Esophagus muscularis mucosa (tissue), 4 donors: Measurements from ENCODE around the gene EIF1. TPM values are rescaled to one million over a fixed set of nuclear protein-coding genes. Genes with fewer than 3 reads are reported as not detected.

Experiments
- DNase-seq: peaks from one replicate; pipeline ENCODE4 v3.0.0-alpha.2; 2017; ENCODE audit errors: extremely low spot score
- H3K27ac ChIP-seq, 4 donors: fragments of 200-600 bp; sonication (generic); replicated peaks in 1 of 4; 1 replicate in 3 of 4; 2 replicates in 1 of 4; pipeline ENCODE4 v1.5.1; 2016 to 2019; ENCODE audit warnings: mild to moderate bottlenecking in 1 of 4
- H3K27me3 ChIP-seq, 4 donors: fragments of 200-600 bp; sonication (generic); one replicate each; pipeline versions ENCODE4 v1.5.1 to v1.6.0; 2016 to 2019
- H3K36me3 ChIP-seq, 4 donors: fragments of 200-600 bp; sonication (generic); one replicate each; pipeline ENCODE4 v1.5.1; 2016 to 2019
- H3K4me1 ChIP-seq, 4 donors: fragments of 200-600 bp; sonication (generic); one replicate each; pipeline ENCODE4 v1.5.1; 2016 to 2019
- H3K4me3 ChIP-seq, 4 donors: fragments of 200-600 bp; sonication (generic); 1 replicate in 2 of 4; 2 replicates in 2 of 4; pipeline ENCODE4 v1.5.1; 2016 to 2019; ENCODE audit warnings: mild to moderate bottlenecking in 4 of 4, moderate library complexity in 1 of 4
- H3K9me3 ChIP-seq, 4 donors: fragments of 200-600 bp; sonication (generic); 1 replicate in 3 of 4; 2 replicates in 1 of 4; pipeline ENCODE4 v1.5.1; 2016 to 2019
- EP300 ChIP-seq: sonication (generic); formaldehyde crosslinking; IDR thresholded peaks from one replicate; pipeline ENCODE4 v1.6.1; 2017; ENCODE audit warnings: antibody characterized with exemption
- POLR2A ChIP-seq: fragments of 450-650 bp; IDR thresholded peaks from one replicate; pipeline ENCODE4 v1.6.1; 2017; ENCODE audit warnings: antibody characterized with exemption, moderate library complexity, mild to moderate bottlenecking, low read depth
- POLR2AphosphoS5 ChIP-seq, 2 donors: sonication (generic); formaldehyde crosslinking; IDR thresholded peaks; one replicate each; pipeline ENCODE4 v1.6.1; 2017; ENCODE audit warnings: antibody characterized with exemption in 2 of 2
- WGBS: methylation state at CpG from one replicate; pipeline ENCODE4 v1.1.5; 2018; 5-methylcytosine and 5-hydroxymethylcytosine counted together
- intact Hi-C: fragments of 100-400 bp; cut with DNase I; formaldehyde crosslinking; loops from one replicate; pipeline ENCODE4 v1.15.1; 2023
- total RNA-seq, 4 donors: library from RNA; depleted of rRNA; stranded (reverse); fragments of >200 nt; gene quantifications; one replicate each; pipeline versions ENCODE4 v1.1.0 to v1.2.1, GENCODE V29; 2016
- TF ChIP-seq, protein P1 (sequence below), 3 experiments: fragments of 200-600 bp in 2 of 3; fragments of 450-650 bp in 1 of 3; sonication (generic) in 2 of 3; IDR thresholded peaks; one replicate each; pipeline ENCODE4 v1.5.1; 2017 to 2019; ENCODE audit warnings: antibody characterized with exemption in 3 of 3, mild to moderate bottlenecking in 2 of 3, moderate library complexity in 1 of 3

Gene EIF1
- total RNA-seq, 4 donors from 2014 or later: 158 to 426 (median 207) TPM

DNA sequence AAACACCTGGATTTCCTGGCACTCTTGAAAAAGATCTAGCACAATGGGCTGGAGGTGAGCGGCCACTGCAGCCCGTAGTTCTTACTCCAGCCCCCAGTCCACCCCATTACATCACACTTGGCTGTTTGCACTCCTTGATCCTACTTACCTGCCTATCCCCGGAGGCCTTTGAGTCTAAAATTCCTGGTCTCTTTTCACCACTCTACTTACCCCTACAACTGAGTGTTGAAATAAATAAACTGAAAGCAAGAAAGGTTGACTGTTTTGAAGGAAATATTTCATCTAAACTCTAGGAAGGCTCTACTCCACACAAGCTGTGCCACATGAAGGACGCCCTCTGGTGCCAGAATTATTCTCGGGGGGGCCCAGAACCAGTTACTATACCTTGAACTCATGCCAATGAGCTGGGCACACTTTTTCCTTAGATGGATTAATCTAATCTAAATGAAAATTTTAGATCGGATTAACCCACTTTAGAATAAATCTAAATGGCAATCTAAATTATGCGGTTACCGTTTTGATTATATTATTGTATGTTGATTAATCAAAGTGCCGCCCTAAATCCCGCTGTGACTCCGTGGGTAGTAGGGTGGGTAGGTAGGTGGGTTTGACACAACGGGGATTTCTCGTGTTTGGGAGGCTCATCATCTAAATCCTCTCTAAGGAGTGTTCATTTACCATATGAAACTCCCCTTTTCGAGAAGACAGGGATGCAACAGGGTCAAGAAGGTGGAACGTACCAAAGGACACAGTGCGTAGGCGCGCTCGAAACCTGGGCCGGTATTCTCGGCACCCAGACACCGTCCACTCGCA lies 651 bp upstream of the EIF1 start:
- 6% methylated on average over 23 of the region's 23 CpGs for WGBS
- Histone ChIP-seq H3K27ac (peak overlapping the region; percentile 98 to 100 (median 100)), H3K27me3 (no peaks in the 10 kb centered on the region), H3K4me1 (peaks cover 27 to 42% (median 34%) of the 10 kb centered on the region in 4 donors), H3K36me3 (peaks cover 33 to 37% (median 36%) of the 10 kb centered on the region in 4 donors), H3K9me3 (no peaks in the 10 kb centered on the region), H3K4me3 (peak overlapping the region; percentile 74 to 94 (median 90))
- intact Hi-C loops: no loop called here
- no peak for DNase-seq
- TF ChIP-seq EP300 (no peak), POLR2AphosphoS5 (IDR thresholded peaks at IDR 0.05) (peak in 1 of 2 donors; percentile 98)

DNA sequence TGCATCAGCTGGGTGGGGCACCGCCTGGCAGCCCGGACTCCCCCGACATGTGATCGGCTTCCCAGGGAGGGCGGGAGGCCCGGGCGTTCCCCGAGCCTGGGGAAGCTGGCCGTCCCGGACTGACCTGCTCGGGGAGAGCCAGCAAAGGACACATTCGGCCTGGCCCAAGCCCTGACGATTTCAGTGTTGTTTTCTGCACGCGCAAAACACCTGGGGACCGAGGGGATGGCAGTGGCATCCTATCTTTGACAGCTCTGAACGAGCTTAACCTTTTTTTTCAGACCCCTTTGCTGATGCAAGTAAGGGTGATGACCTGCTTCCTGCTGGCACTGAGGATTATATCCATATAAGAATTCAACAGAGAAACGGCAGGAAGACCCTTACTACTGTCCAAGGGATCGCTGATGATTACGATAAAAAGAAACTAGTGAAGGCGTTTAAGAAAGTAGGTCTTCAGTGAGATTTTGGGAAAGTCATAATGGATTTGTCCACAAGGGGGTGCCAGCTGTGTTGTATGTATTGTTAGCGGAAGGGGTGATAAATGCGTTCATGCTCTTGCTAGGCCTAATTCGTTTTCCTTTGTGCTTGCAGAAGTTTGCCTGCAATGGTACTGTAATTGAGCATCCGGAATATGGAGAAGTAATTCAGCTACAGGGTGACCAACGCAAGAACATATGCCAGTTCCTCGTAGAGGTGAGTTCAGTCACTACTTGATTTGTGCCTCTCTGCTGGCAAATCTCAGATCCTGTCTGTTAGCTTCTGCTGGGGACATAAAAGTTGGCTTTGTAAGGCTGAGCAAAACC lies 1.0 kb downstream of the EIF1 start:
- 4% methylated on average over 23 of the region's 27 CpGs for WGBS
- peaks cover 27 to 44% (median 34%) of the 10 kb centered on the region in 4 donors for H3K4me1 ChIP-seq
- intact Hi-C loops: no loop called here
- H3K27me3 ChIP-seq: no peaks in the 10 kb centered on the region
- DNase-seq: no peak
- no peaks in the 10 kb centered on the region for H3K9me3 ChIP-seq
- H3K4me3 ChIP-seq: peak overlapping the region; percentile 74 to 94 (median 90)
- H3K27ac ChIP-seq: peak overlapping the region; percentile 98 to 100 (median 100)
- peaks cover 50 to 54% (median 53%) of the 10 kb centered on the region in 4 donors for H3K36me3 ChIP-seq
- TF ChIP-seq EP300 (no peak), POLR2A (no peak), POLR2AphosphoS5 (IDR thresholded peaks at IDR 0.05) (no peak)
- TF ChIP-seq, protein P1, sequence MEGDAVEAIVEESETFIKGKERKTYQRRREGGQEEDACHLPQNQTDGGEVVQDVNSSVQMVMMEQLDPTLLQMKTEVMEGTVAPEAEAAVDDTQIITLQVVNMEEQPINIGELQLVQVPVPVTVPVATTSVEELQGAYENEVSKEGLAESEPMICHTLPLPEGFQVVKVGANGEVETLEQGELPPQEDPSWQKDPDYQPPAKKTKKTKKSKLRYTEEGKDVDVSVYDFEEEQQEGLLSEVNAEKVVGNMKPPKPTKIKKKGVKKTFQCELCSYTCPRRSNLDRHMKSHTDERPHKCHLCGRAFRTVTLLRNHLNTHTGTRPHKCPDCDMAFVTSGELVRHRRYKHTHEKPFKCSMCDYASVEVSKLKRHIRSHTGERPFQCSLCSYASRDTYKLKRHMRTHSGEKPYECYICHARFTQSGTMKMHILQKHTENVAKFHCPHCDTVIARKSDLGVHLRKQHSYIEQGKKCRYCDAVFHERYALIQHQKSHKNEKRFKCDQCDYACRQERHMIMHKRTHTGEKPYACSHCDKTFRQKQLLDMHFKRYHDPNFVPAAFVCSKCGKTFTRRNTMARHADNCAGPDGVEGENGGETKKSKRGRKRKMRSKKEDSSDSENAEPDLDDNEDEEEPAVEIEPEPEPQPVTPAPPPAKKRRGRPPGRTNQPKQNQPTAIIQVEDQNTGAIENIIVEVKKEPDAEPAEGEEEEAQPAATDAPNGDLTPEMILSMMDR (IDR thresholded peaks at IDR 0.05): peak in 2 of 3 experiments; percentile 45 to 56

DNA sequence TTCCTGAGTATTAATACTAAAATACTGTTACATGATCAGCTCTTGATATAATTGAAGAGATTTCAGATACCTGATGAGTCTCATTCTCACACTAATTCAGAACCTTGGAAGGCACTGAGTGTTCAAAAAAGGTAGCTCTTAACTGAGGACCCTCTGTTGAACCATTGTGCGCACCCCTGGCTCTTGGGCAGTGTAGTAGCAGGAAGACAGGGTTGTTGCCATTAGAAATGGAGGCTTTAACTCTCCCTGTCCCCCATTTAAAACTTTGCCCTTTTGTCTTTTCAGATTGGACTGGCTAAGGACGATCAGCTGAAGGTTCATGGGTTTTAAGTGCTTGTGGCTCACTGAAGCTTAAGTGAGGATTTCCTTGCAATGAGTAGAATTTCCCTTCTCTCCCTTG lies 1.8 kb downstream of the EIF1 start:
- Histone ChIP-seq H3K4me1 (peaks cover 28 to 44% (median 37%) of the 10 kb centered on the region in 4 donors), H3K36me3 (peaks cover 53 to 62% (median 60%) of the 10 kb centered on the region in 4 donors)
- intact Hi-C loops: no loop called here

DNA sequence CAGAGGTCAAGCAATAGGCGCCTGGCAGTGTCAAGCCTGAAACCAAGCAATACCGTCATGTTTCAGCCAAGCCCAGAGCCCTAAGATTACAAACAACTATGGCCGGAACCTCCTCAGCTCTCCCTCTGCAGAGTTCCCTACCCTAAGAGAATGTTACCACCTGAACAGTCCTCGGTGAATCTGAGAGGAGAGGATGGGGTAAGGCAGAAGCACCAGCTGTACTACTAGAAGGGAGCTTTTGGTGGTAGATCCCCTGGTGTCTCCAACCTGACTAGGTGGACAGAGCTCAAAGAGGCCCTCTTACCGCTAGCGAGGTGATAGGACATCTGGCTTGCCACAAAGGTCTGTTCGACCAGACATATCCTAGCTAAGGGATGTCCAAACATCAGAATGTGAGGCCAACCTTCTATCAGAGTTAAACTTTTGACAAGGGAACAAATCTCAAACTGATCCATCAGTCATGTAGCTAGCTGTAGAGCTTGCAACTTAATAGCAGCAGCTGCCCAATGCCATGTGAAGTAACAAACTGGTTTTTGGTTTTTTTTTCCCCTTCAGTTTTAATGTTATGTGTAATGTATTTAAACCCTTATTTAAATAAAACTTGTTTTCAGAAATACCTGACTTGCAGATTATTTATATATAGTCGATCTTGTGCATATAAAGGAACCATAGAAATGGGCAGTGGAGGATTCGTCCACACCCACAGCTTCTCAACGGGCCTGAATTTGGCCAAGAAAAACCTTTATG lies 2.5 kb downstream of the EIF1 start:
- intact Hi-C loops: no loop called here
- no peaks in the 10 kb centered on the region for H3K9me3 ChIP-seq
- DNase-seq: no peak
- peak overlapping the region; percentile 74 to 94 (median 90) for H3K4me3 ChIP-seq
- no peaks in the 10 kb centered on the region for H3K27me3 ChIP-seq
- 68% methylated on average over 10 of the region's 10 CpGs for WGBS
- no peak for TF ChIP-seq POLR2AphosphoS5 (IDR thresholded peaks at IDR 0.05)
- peaks cover 53 to 62% (median 60%) of the 10 kb centered on the region in 4 donors for H3K36me3 ChIP-seq
- peak overlapping the region; percentile 98 to 100 (median 100) for H3K27ac ChIP-seq
- H3K4me1 ChIP-seq: peaks cover 35 to 50% (median 44%) of the 10 kb centered on the region in 4 donors

More for the DNA sequence above, 1.8 kb downstream of the EIF1 start:
- TF ChIP-seq EP300: no peak
- TF ChIP-seq POLR2A: no peak
- no peak for TF ChIP-seq POLR2AphosphoS5 (IDR thresholded peaks at IDR 0.05)
- TF ChIP-seq, protein P1 (IDR thresholded peaks at IDR 0.05): no peak
- Histone ChIP-seq H3K9me3 (no peaks in the 10 kb centered on the region), H3K27ac (peak overlapping the region; percentile 98 to 100 (median 100)), H3K27me3 (no peaks in the 10 kb centered on the region), H3K4me3 (peak overlapping the region; percentile 74 to 94 (median 90))
- no peak for DNase-seq
- 67% methylated on average over 2 of the region's 2 CpGs for WGBS

DNA sequence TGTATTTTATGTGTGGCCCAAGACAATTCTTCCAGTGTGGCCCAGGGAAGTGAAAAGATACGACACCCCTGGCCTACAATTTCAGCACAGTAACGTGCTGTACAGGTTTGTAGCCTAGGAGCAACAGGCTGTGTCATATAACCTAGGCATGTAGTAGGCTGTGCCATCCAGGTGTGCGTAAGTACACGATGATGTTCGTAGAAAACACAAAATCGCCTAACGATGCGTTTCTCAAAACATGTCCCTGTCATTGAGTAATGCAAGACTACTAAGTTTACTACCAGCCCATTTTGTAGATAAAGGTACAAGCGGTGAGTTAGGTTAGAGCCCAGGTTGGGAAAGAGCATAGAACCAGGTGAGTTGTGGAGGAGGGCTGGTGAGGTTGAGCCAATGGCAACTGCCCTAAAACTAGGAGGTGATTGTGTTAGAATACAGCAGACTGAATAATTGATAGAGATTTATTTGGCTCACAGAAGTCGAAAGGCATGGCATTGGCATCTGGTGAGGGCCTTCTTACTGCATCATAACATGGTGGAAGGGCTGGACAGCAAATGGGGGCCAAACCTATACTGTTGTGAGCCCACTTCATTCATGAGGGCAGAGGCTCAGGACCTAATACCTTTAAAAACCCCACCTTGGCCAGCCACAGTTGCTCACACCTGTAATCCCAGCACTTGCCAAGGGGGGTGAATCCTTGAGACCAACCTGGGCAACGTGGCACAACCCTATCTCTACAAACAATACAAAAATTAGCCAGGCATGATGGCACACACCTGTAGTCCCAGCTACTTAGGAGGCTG lies 4.2 kb downstream of the EIF1 start:
- TF ChIP-seq POLR2A (no peak), EP300 (no peak), POLR2AphosphoS5 (IDR thresholded peaks at IDR 0.05) (no peak)
- TF ChIP-seq, protein P1 (IDR thresholded peaks at IDR 0.05): no peak
- no peaks in the 10 kb centered on the region for H3K9me3 ChIP-seq
- H3K4me1 ChIP-seq: peaks cover 39 to 59% (median 55%) of the 10 kb centered on the region in 4 donors
- H3K36me3 ChIP-seq: peaks cover 53 to 62% (median 60%) of the 10 kb centered on the region in 4 donors
- 86% methylated on average over 11 of the region's 11 CpGs for WGBS
- no peak for DNase-seq
- H3K4me3 ChIP-seq: no peak overlapping the region
- no peaks in the 10 kb centered on the region for H3K27me3 ChIP-seq
- H3K27ac ChIP-seq: peak overlapping the region in 2 of 4 donors; percentile 23 to 100
- intact Hi-C loops: no loop called here
